ENCODE measurements around the gene PLXNB2. TPM values are rescaled to one million over a fixed set of nuclear protein-coding genes. Genes with fewer than 3 reads are reported as not detected.
"Not testable (repeated sequence)": the region's sequence is repeated elsewhere in the genome, so short reads cannot be mapped to it uniquely, and the experiment has no call there.

The PLXNB2 gene
- total and polyA plus RNA-seq, 2 donors from 2014 or later = 128 to 383 TPM

GRCh38 chr22:50337262-50338041 lies 30.0 kb upstream of the PLXNB2 start:
- Histone ChIP-seq H3K9ac (ENCODE audit: low read length in 3 of 3) (no peak overlapping the region), H3K27me3 (ENCODE audit: control insufficient read depth, insufficient read depth, low read length) (no peaks in the 10 kb centered on the region), H3K36me3 (ENCODE audit: control insufficient read depth in 2 of 3, insufficient read depth in 3 of 3, low read length in 3 of 3) (peaks cover 0 to 2% (median 0%) of the 10 kb centered on the region in 3 donors), H3K27ac (ENCODE audit: low read depth in 2 of 2, low read length in 2 of 2) (no peak overlapping the region), H3K9me3 (ENCODE audit: control insufficient read depth in 2 of 3, insufficient read depth in 1 of 3, low read length in 3 of 3) (peaks cover 0 to 14% (median 0%) of the 10 kb centered on the region in 3 donors), H3K4me3 (ENCODE audit: low read length in 3 of 3) (peak overlapping the region in 1 of 3 donors; percentile 12), H3K4me1 (ENCODE audit: control insufficient read depth in 2 of 3, insufficient read depth in 2 of 3, low read depth in 1 of 3, low read length in 3 of 3) (peaks cover 0 to 3% (median 0%) of the 10 kb centered on the region in 3 donors)
- FAIRE-seq (no peak), DNase-seq (no peak)
- no peak for TF ChIP-seq CTCF (IDR thresholded peaks at IDR 0.05; ENCODE audit: borderline replicate concordance, extremely low read depth, insufficient read depth)
- intact Hi-C loops (cut with DNase I) = loop anchor here (5.0 kb wide), 1 partner anchor 75 kb away; the partner anchor contains the start of gene MAPK12

GRCh38 chr22:50334433-50334832 lies 27.0 kb upstream of the PLXNB2 start:
- DNase-seq; H3K9ac ChIP-seq (ENCODE audit: low read length in 3 of 3); H3K36me3 ChIP-seq (ENCODE audit: control insufficient read depth in 2 of 3, insufficient read depth in 3 of 3, low read length in 3 of 3); intact Hi-C loops (cut with DNase I); H3K27ac ChIP-seq (ENCODE audit: low read depth in 2 of 2, low read length in 2 of 2); H3K4me3 ChIP-seq (ENCODE audit: low read length in 3 of 3); FAIRE-seq; H3K4me1 ChIP-seq (ENCODE audit: control insufficient read depth in 2 of 3, insufficient read depth in 2 of 3, low read depth in 1 of 3, low read length in 3 of 3); H3K27me3 ChIP-seq (ENCODE audit: control insufficient read depth, insufficient read depth, low read length); H3K9me3 ChIP-seq (ENCODE audit: control insufficient read depth in 2 of 3, insufficient read depth in 1 of 3, low read length in 3 of 3): not testable (repeated sequence)

- no peak for DNase-seq
- TF ChIP-seq CTCF (IDR thresholded peaks at IDR 0.05; ENCODE audit: borderline replicate concordance, extremely low read depth, insufficient read depth) = no peak
- H3K9ac ChIP-seq (ENCODE audit: low read length in 3 of 3) = no peak overlapping the region
- H3K27ac ChIP-seq (ENCODE audit: low read depth in 2 of 2, low read length in 2 of 2) = no peak overlapping the region
- intact Hi-C loops (cut with DNase I) = no loop called here
- no peaks in the 10 kb centered on the region for H3K36me3 ChIP-seq (ENCODE audit: control insufficient read depth in 2 of 3, insufficient read depth in 3 of 3, low read length in 3 of 3)
- H3K4me1 ChIP-seq (ENCODE audit: control insufficient read depth in 2 of 3, insufficient read depth in 2 of 3, low read depth in 1 of 3, low read length in 3 of 3) = peaks cover 0 to 8% (median 7%) of the 10 kb centered on the region in 3 donors
- FAIRE-seq = no peak
- H3K4me3 ChIP-seq (ENCODE audit: low read length in 3 of 3) = no peak overlapping the region
- H3K27me3 ChIP-seq (ENCODE audit: control insufficient read depth, insufficient read depth, low read length) = no peaks in the 10 kb centered on the region
- H3K9me3 ChIP-seq (ENCODE audit: control insufficient read depth in 2 of 3, insufficient read depth in 1 of 3, low read length in 3 of 3) = no peaks in the 10 kb centered on the region
Observed at GRCh38 chr22:50329236-50329635, 21.8 kb upstream of the PLXNB2 start.

- DNase-seq (no peak), FAIRE-seq (no peak)
- no peaks in the 10 kb centered on the region for H3K9me3 ChIP-seq (ENCODE audit: control insufficient read depth in 2 of 3, insufficient read depth in 1 of 3, low read length in 3 of 3)
- H3K9ac ChIP-seq (ENCODE audit: low read length in 3 of 3) = peak overlapping the region in 2 of 3 donors; percentile 69 to 91
- H3K27me3 ChIP-seq (ENCODE audit: control insufficient read depth, insufficient read depth, low read length) = no peaks in the 10 kb centered on the region
- peaks cover 0 to 8% (median 7%) of the 10 kb centered on the region in 3 donors for H3K4me1 ChIP-seq (ENCODE audit: control insufficient read depth in 2 of 3, insufficient read depth in 2 of 3, low read depth in 1 of 3, low read length in 3 of 3)
- H3K36me3 ChIP-seq (ENCODE audit: control insufficient read depth in 2 of 3, insufficient read depth in 3 of 3, low read length in 3 of 3) = no peaks in the 10 kb centered on the region
- peak overlapping the region; percentile 41 to 75 (median 56) for H3K4me3 ChIP-seq (ENCODE audit: low read length in 3 of 3)
- intact Hi-C loops (cut with DNase I) = no loop called here
- TF ChIP-seq CTCF (IDR thresholded peaks at IDR 0.05; ENCODE audit: borderline replicate concordance, extremely low read depth, insufficient read depth) = no peak
- peak overlapping the region; percentile 80 to 88 for H3K27ac ChIP-seq (ENCODE audit: low read depth in 2 of 2, low read length in 2 of 2)
Observed at GRCh38 chr22:50327711-50328019, 20.2 kb upstream of the PLXNB2 start.

All from kidney (tissue), 14 donors.